ENCODE data around the gene ALG12.

DNA sequence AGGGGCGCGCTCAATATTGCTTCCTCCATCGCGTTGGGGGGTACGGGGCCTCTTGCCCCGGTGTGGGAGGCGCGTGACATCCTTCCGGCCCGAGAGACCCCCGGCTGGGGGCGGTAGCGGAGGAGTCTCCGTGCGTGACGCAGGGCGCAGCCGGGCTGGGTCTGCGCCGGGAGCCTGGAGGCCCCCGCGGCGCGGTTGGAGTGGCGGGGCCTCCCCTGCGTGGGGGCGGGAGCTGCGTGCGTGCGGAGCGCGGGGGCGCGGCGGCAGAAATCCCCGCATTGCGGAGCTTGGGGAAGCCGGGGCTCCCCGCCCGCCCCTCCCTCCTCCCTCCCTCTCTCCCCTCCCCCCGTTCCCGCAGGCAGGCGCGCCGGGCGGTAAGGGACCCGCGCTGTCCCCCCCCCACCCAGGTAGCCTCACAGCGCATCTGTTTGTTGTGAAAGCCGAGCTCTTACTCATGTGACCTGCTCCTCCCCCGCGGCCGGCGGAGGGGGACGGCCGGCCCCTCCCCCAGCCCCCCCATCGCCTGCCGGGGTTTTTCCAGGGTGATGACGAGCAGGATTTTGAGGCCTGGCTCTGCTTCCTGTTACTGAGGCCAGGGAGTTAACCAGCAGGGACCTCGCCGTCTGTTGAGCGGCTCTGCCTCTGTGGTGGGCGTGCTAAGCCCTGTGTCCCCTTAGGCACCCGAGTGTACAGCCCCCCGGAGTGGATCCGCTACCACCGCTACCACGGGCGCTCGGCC, 43.9 kb upstream of the ALG12 start:
- TF ChIP-seq, protein P1, sequence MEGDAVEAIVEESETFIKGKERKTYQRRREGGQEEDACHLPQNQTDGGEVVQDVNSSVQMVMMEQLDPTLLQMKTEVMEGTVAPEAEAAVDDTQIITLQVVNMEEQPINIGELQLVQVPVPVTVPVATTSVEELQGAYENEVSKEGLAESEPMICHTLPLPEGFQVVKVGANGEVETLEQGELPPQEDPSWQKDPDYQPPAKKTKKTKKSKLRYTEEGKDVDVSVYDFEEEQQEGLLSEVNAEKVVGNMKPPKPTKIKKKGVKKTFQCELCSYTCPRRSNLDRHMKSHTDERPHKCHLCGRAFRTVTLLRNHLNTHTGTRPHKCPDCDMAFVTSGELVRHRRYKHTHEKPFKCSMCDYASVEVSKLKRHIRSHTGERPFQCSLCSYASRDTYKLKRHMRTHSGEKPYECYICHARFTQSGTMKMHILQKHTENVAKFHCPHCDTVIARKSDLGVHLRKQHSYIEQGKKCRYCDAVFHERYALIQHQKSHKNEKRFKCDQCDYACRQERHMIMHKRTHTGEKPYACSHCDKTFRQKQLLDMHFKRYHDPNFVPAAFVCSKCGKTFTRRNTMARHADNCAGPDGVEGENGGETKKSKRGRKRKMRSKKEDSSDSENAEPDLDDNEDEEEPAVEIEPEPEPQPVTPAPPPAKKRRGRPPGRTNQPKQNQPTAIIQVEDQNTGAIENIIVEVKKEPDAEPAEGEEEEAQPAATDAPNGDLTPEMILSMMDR (IDR thresholded peaks at IDR 0.05), result no peak
- TF ChIP-seq POLR2AphosphoS5 (IDR thresholded peaks at IDR 0.05) (peak; percentile 63 to 77 (median 65)), POLR2A (IDR thresholded peaks at IDR 0.05) (peak; percentile 61), EP300 (IDR thresholded peaks at IDR 0.05; ENCODE audit: low read depth) (no peak)
